SK-MEL-5 (cell line): ENCODE data around the gene CBX8. TPM values are rescaled to one million over a fixed set of nuclear protein-coding genes. Genes with fewer than 3 reads are reported as not detected.
"Not testable (repeated sequence)": the region's sequence is repeated elsewhere in the genome, so short reads cannot be mapped to it uniquely, and the experiment has no call there.

Source experiments
- DNase-seq: peaks from one replicate; pipeline ENCODE4 v3.0.0-alpha.2; 2016; ENCODE audit warnings: low read depth, low spot score
- in situ Hi-C: cut with HindIII; loops from 2 replicates; pipeline ENCODE4 v1.10.0; 2016; ENCODE audit warnings: low sequenced_read_pairs, high pct_unique_total_duplicates, low pct_unique_long_range_greater_than_20kb
- total RNA-seq: library from RNA; depleted of rRNA; stranded (reverse); fragments of >200 nt; shearing (Covaris generic); gene quantifications from 2 replicates; pipeline ENCODE4 v1.2.3, GENCODE V29; 2014

Gene CBX8
- total RNA-seq, 1 experiment from 2014 or later, result 34.4 TPM

GRCh38 chr17:79754903-79755302, 42.0 kb downstream of the CBX8 start:
- in situ Hi-C loops, DNase-seq: not testable (repeated sequence)

- no peak for DNase-seq
- in situ Hi-C loops, result no loop called here
Measured at GRCh38 chr17:79754370-79754769, 42.5 kb downstream of the CBX8 start.

- no peak for DNase-seq
- in situ Hi-C loops, result no loop called here
Measured at GRCh38 chr17:79752175-79752574, 44.7 kb downstream of the CBX8 start.

GRCh38 chr17:79750650-79751545, 46.0 kb downstream of the CBX8 start:
- no peak for DNase-seq
- in situ Hi-C loops, result no loop called here

- no peak for DNase-seq
- in situ Hi-C loops, result loop anchor here (10.0 kb wide), 1 partner anchor 145 kb away; no protein-coding TSS in a partner anchor
Measured at GRCh38 chr17:79749958-79750357, 46.9 kb downstream of the CBX8 start.

- in situ Hi-C loops, result loop anchor here (10.0 kb wide), 1 partner anchor 146 kb away; no protein-coding TSS in a partner anchor
- DNase-seq, result peak; percentile 44
Measured at GRCh38 chr17:79749156-79749815, 47.6 kb downstream of the CBX8 start.

GRCh38 chr17:79748295-79749099, 48.4 kb downstream of the CBX8 start:
- in situ Hi-C loops, result loop anchor here (10.0 kb wide), 1 partner anchor 146 kb away; no protein-coding TSS in a partner anchor
- DNase-seq, result no peak

GRCh38 chr17:79747508-79748294, 49.2 kb downstream of the CBX8 start:
- in situ Hi-C loops, result loop anchor here (10.0 kb wide), 1 partner anchor 147 kb away; no protein-coding TSS in a partner anchor
- DNase-seq, result no peak

GRCh38 chr17:79746889-79747507, 49.9 kb downstream of the CBX8 start:
- in situ Hi-C loops, result loop anchor here (10.0 kb wide), 1 partner anchor 148 kb away; no protein-coding TSS in a partner anchor
- no peak for DNase-seq

GRCh38 chr17:79745641-79746105, 51.2 kb downstream of the CBX8 start:
- no peak for DNase-seq
- in situ Hi-C loops, result loop anchor here (10.0 kb wide), 1 partner anchor 149 kb away; no protein-coding TSS in a partner anchor

GRCh38 chr17:79743614-79744013, 53.3 kb downstream of the CBX8 start:
- in situ Hi-C loops, result loop anchor here (10.0 kb wide), 1 partner anchor 151 kb away; no protein-coding TSS in a partner anchor
- DNase-seq, result no peak

GRCh38 chr17:79742951-79743476, 53.9 kb downstream of the CBX8 start:
- DNase-seq, result no peak
- in situ Hi-C loops, result loop anchor here (10.0 kb wide), 1 partner anchor 152 kb away; no protein-coding TSS in a partner anchor

GRCh38 chr17:79742589-79742918, 54.3 kb downstream of the CBX8 start:
- in situ Hi-C loops, result loop anchor here (10.0 kb wide), 1 partner anchor 152 kb away; no protein-coding TSS in a partner anchor
- no peak for DNase-seq
